Measurements from ENCODE around the gene FGD3.

The FGD3 gene

GRCh38 chr9:92964607-92965060, 17.3 kb downstream of the FGD3 start:
- TF ChIP-seq CTCF (IDR thresholded peaks at IDR 0.05; ENCODE audit: borderline replicate concordance, control extremely low read depth, extremely low read depth, insufficient read depth, missing control alignments), result no peak
- peak; percentile 15 for DNase-seq (ENCODE audit: low spot score)
- in situ Hi-C loops (cut with MboI; ENCODE audit: low sequenced_read_pairs, unreplicated experiment), result no loop called here

- in situ Hi-C loops (cut with MboI; ENCODE audit: low sequenced_read_pairs, unreplicated experiment), result no loop called here
- TF ChIP-seq CTCF (IDR thresholded peaks at IDR 0.05; ENCODE audit: borderline replicate concordance, control extremely low read depth, extremely low read depth, insufficient read depth, missing control alignments), result no peak
- peak; percentile 64 for DNase-seq (ENCODE audit: low spot score)
Observed at GRCh38 chr9:92965061-92965758, 17.9 kb downstream of the FGD3 start.

GRCh38 chr9:92965759-92966517, 18.6 kb downstream of the FGD3 start:
- in situ Hi-C loops (cut with MboI; ENCODE audit: low sequenced_read_pairs, unreplicated experiment), result no loop called here
- no peak for TF ChIP-seq CTCF (IDR thresholded peaks at IDR 0.05; ENCODE audit: borderline replicate concordance, control extremely low read depth, extremely low read depth, insufficient read depth, missing control alignments)
- peak; percentile 11 for DNase-seq (ENCODE audit: low spot score)

GRCh38 chr9:92966518-92966800, 19.1 kb downstream of the FGD3 start:
- no peak for TF ChIP-seq CTCF (IDR thresholded peaks at IDR 0.05; ENCODE audit: borderline replicate concordance, control extremely low read depth, extremely low read depth, insufficient read depth, missing control alignments)
- no peak for DNase-seq (ENCODE audit: low spot score)
- in situ Hi-C loops (cut with MboI; ENCODE audit: low sequenced_read_pairs, unreplicated experiment), result no loop called here

- TF ChIP-seq CTCF (IDR thresholded peaks at IDR 0.05; ENCODE audit: borderline replicate concordance, control extremely low read depth, extremely low read depth, insufficient read depth, missing control alignments), result no peak
- no peak for DNase-seq (ENCODE audit: low spot score)
- in situ Hi-C loops (cut with MboI; ENCODE audit: low sequenced_read_pairs, unreplicated experiment), result no loop called here
Observed at GRCh38 chr9:92968081-92968480, 20.8 kb downstream of the FGD3 start.

GRCh38 chr9:92969516-92970466, 22.5 kb downstream of the FGD3 start:
- peak; percentile 10 for DNase-seq (ENCODE audit: low spot score)
- in situ Hi-C loops (cut with MboI; ENCODE audit: low sequenced_read_pairs, unreplicated experiment), result no loop called here
- TF ChIP-seq CTCF (IDR thresholded peaks at IDR 0.05; ENCODE audit: borderline replicate concordance, control extremely low read depth, extremely low read depth, insufficient read depth, missing control alignments), result no peak

Measured in GM13976 (cell line).